Breast epithelium (tissue), 4 donors: Measurements from ENCODE around the gene MMS22L. TPM values are rescaled to one million over a fixed set of nuclear protein-coding genes. Genes with fewer than 3 reads are reported as not detected.

Experiments
- DNase-seq, 2 donors: peaks; one replicate each; pipeline ENCODE4 v3.0.0-alpha.2; 2019; ENCODE audit warnings: low spot score in 2 of 2
- H3K27ac ChIP-seq, 2 donors: fragments of 200-600 bp; sonication (generic) in 1 of 2; one replicate each; pipeline ENCODE4 v1.5.1; 2016 to 2019; ENCODE audit warnings: mild to moderate bottlenecking in 1 of 2
- H3K27me3 ChIP-seq, 2 donors: fragments of 200-600 bp; sonication (generic) in 1 of 2; one replicate each; pipeline versions ENCODE4 v1.5.1 to v1.6.0; 2017 to 2019; ENCODE audit warnings: control low read depth in 1 of 2, mild to moderate bottlenecking in 1 of 2
- H3K36me3 ChIP-seq: fragments of 200-600 bp; one replicate; pipeline ENCODE4 v1.5.1; 2019
- H3K4me1 ChIP-seq, 2 donors: fragments of 200-600 bp; sonication (generic); one replicate each; pipeline ENCODE4 v1.5.1; 2016 to 2019; ENCODE audit warnings: control low read depth in 1 of 2
- H3K4me3 ChIP-seq, 3 donors: fragments of 200-600 bp; sonication (generic); 1 replicate in 2 of 3; 2 replicates in 1 of 3; pipeline ENCODE4 v1.5.1; 2016 to 2019; ENCODE audit warnings: mild to moderate bottlenecking in 3 of 3, moderate library complexity in 2 of 3
- H3K9me3 ChIP-seq, 2 donors: fragments of 200-600 bp; sonication (generic) in 1 of 2; one replicate each; pipeline ENCODE4 v1.5.1; 2016 to 2019; ENCODE audit warnings: control low read depth in 1 of 2
- CTCF ChIP-seq, 3 donors: fragments of 450-650 bp; IDR thresholded peaks; one replicate each; pipeline ENCODE4 v1.5.1; 2016 to 2017; ENCODE audit warnings: antibody characterized with exemption in 3 of 3, mild to moderate bottlenecking in 3 of 3, moderate library complexity in 3 of 3
- POLR2A ChIP-seq: fragments of 450-650 bp; IDR thresholded peaks from one replicate; pipeline ENCODE4 v1.6.1; 2016; ENCODE audit warnings: antibody characterized with exemption, mild to moderate bottlenecking, moderate library complexity
- POLR2AphosphoS5 ChIP-seq, 3 donors: sonication (generic); formaldehyde crosslinking; IDR thresholded peaks; one replicate each; pipeline ENCODE4 v1.6.1; 2017; ENCODE audit warnings: antibody characterized with exemption in 3 of 3
- intact Hi-C: fragments of 100-400 bp; cut with DNase I; formaldehyde crosslinking; loops from one replicate; pipeline ENCODE4 v1.15.1; 2023; ENCODE audit warnings: low total_unique reads
- total RNA-seq, 3 donors: library from RNA; depleted of rRNA; stranded (reverse); fragments of >200 nt; gene quantifications; one replicate each; pipeline ENCODE4 v1.1.0, GENCODE V29; 2016

The MMS22L gene
- total RNA-seq, 3 donors from 2014 or later: 5.4 to 16.2 (median 9.5) TPM

GRCh38 chr6:97293198-97293696, 10.2 kb upstream of the MMS22L start:
- DNase-seq: no peak
- Histone ChIP-seq H3K27me3 (no peaks in the 10 kb centered on the region), H3K36me3 (no peaks in the 10 kb centered on the region), H3K9me3 (no peaks in the 10 kb centered on the region), H3K27ac (no peak overlapping the region), H3K4me1 (no peaks in the 10 kb centered on the region), H3K4me3 (no peak overlapping the region)
- intact Hi-C loops: loop anchor here (10.0 kb wide), 1 partner anchor 1748 kb away; no protein-coding TSS in a partner anchor
- TF ChIP-seq POLR2A (no peak), POLR2AphosphoS5 (IDR thresholded peaks at IDR 0.05) (no peak), CTCF (IDR thresholded peaks at IDR 0.05) (no peak)

GRCh38 chr6:97292671-97293070, 9.7 kb upstream of the MMS22L start:
- Histone ChIP-seq H3K9me3 (no peaks in the 10 kb centered on the region), H3K4me1 (no peaks in the 10 kb centered on the region), H3K27ac (no peak overlapping the region), H3K36me3 (no peaks in the 10 kb centered on the region), H3K27me3 (no peaks in the 10 kb centered on the region), H3K4me3 (no peak overlapping the region)
- DNase-seq: no peak
- intact Hi-C loops: loop anchor here (10.0 kb wide), 1 partner anchor 1748 kb away; no protein-coding TSS in a partner anchor
- TF ChIP-seq CTCF (IDR thresholded peaks at IDR 0.05) (no peak), POLR2AphosphoS5 (IDR thresholded peaks at IDR 0.05) (no peak), POLR2A (no peak)

GRCh38 chr6:97291896-97292295, 8.9 kb upstream of the MMS22L start:
- Histone ChIP-seq H3K27me3 (no peaks in the 10 kb centered on the region), H3K36me3 (no peaks in the 10 kb centered on the region), H3K4me3 (no peak overlapping the region), H3K27ac (no peak overlapping the region), H3K4me1 (no peaks in the 10 kb centered on the region), H3K9me3 (no peaks in the 10 kb centered on the region)
- no peak for TF ChIP-seq CTCF (IDR thresholded peaks at IDR 0.05)
- TF ChIP-seq POLR2A: no peak
- no peak for TF ChIP-seq POLR2AphosphoS5 (IDR thresholded peaks at IDR 0.05)
- no peak for DNase-seq
- intact Hi-C loops: loop anchor here (10.0 kb wide), 1 partner anchor 1747 kb away; no protein-coding TSS in a partner anchor

- Histone ChIP-seq H3K27me3 (no peaks in the 10 kb centered on the region), H3K36me3 (no peaks in the 10 kb centered on the region), H3K27ac (no peak overlapping the region), H3K4me1 (no peaks in the 10 kb centered on the region), H3K9me3 (no peaks in the 10 kb centered on the region), H3K4me3 (no peak overlapping the region)
- intact Hi-C loops: no loop called here
- TF ChIP-seq CTCF (IDR thresholded peaks at IDR 0.05) (no peak), POLR2AphosphoS5 (IDR thresholded peaks at IDR 0.05) (no peak), POLR2A (no peak)
- no peak for DNase-seq
These were observed 6.3 kb upstream of the MMS22L start for GRCh38 chr6:97289332-97289731.

GRCh38 chr6:97288188-97288587, 5.2 kb upstream of the MMS22L start:
- Histone ChIP-seq H3K27me3 (no peaks in the 10 kb centered on the region), H3K27ac (no peak overlapping the region), H3K4me1 (no peaks in the 10 kb centered on the region), H3K36me3 (no peaks in the 10 kb centered on the region), H3K9me3 (no peaks in the 10 kb centered on the region), H3K4me3 (no peak overlapping the region)
- intact Hi-C loops: no loop called here
- no peak for TF ChIP-seq CTCF (IDR thresholded peaks at IDR 0.05)
- no peak for TF ChIP-seq POLR2AphosphoS5 (IDR thresholded peaks at IDR 0.05)
- no peak for TF ChIP-seq POLR2A
- DNase-seq: no peak
